ENCODE measurements around the gene PPP1R16B. TPM values are rescaled to one million over a fixed set of nuclear protein-coding genes. Genes with fewer than 3 reads are reported as not detected.

Gene PPP1R16B
- polyA plus RNA-seq, 2 of the 4 experiments (the other 2 are of a cell fraction) = 0.17 to 0.31 TPM

DNA sequence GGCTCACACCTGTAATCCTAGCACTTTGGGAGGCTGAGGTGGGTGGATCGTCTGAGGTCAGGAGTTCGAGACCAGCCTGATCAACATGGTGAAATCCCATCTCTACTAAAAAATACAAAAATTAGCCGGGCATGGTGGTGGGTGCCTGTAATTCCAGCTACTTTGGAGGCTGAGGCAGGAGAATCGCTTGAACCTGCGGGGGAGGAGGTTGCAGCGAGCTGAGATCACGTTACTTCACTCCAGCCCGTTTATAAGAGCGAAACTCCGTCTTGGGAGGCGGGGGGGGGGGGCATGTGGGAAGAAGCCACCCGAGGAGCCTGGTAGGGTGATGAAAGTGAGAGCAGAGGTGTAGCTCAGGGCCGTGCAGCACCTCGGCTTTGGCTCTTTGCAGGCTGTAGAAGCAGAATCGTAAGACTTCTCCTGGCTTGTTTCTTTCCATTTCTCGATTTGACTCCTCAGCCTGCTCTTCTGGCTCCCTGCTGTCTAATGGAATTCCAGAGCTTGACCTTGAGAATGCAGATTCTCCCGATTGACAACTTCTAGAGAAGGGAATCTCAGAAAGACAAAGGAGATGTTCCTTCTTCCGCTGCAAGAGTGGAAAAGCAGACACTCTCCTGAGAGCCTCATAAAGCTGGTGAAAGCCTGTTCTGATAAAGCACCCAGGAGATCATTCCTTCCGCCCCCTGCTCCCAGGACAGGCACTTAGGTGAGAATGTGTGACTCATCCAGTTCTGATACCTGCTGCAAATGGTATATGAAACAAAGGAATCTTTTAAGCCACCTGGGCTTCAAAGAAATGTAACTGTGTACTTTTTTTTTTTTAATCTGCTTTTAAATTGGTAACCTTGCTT lies 26.0 kb upstream of the PPP1R16B start:
- Histone ChIP-seq H3K9me3 (no peaks in the 10 kb centered on the region), H3K4me2 (no peak overlapping the region), H3K4me3 (no peak overlapping the region), H3K27ac (no peak overlapping the region), H3K4me1 (no peaks in the 10 kb centered on the region)
- WGBS (ENCODE audit: missing lambda C conversion rate) = 82% methylated on average over 18 of the region's 19 CpGs
- TF ChIP-seq, protein P1, sequence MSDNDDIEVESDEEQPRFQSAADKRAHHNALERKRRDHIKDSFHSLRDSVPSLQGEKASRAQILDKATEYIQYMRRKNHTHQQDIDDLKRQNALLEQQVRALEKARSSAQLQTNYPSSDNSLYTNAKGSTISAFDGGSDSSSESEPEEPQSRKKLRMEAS (IDR thresholded peaks at IDR 0.05) = no peak
- TF ChIP-seq ZFP36 (IDR thresholded peaks at IDR 0.05; ENCODE audit: borderline replicate concordance, partially characterized antibody) (no peak), FOSB (CRISPR knock-in tag; IDR thresholded peaks at IDR 0.05) (no peak)
- ChIA-PET POLR2A (no interaction called here), CTCF (interaction anchor here (0.7 to 1.8 kb wide), 4 partner anchors 9 to 392 kb away, joined by 3 to 11 read pairs (median 3); no protein-coding TSS in a partner anchor)
- no peak for ATAC-seq
- no peak for FAIRE-seq
- DNase-seq (ENCODE audit: low read depth in 1 of 2, low spot score in 1 of 2) = no peak

DNA sequence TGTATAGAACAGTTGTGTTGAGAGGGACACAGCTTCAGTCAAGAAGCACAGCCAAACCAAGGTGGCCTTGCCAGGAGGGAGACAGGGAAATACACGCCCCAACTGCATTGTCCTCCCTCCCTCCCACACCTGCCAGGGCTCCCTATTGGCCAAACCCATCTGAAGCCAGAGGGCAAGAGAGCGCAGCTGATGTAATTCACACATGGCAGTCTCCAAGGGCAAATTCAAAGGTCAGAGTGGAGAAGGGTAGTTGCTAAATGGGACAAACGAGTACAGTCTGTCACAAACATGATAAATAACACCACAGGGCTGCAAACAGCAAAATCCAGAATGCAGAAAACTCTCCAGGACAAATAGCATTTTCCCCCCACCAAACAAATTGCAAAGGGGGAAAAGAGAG lies 23.2 kb upstream of the PPP1R16B start:
- TF ChIP-seq ZC3H11A (IDR thresholded peaks at IDR 0.05) (no peak), GATA3 (IDR thresholded peaks at IDR 0.05; ENCODE audit: borderline replicate concordance) (no peak), NPAS2 (CRISPR knock-in tag; IDR thresholded peaks at IDR 0.05; ENCODE audit: borderline replicate concordance) (no peak), RFX5 (IDR thresholded peaks at IDR 0.05) (no peak), RARB (CRISPR knock-in tag; IDR thresholded peaks at IDR 0.05) (no peak), JUNB (IDR thresholded peaks at IDR 0.05) (no peak), NR3C1 (IDR thresholded peaks at IDR 0.05) (no peak), RAD21 (conservative IDR thresholded peaks at IDR 0.05 in 1 of 2, IDR thresholded peaks at IDR 0.05 in 1 of 2) (no peak), TP53 (CRISPR knock-in tag; IDR thresholded peaks at IDR 0.05) (no peak), CBX8 (IDR thresholded peaks at IDR 0.05) (no peak)
- TF ChIP-seq, protein P2, sequence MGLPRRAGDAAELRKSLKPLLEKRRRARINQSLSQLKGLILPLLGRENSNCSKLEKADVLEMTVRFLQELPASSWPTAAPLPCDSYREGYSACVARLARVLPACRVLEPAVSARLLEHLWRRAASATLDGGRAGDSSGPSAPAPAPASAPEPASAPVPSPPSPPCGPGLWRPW (IDR thresholded peaks at IDR 0.05) = no peak
- TF ChIP-seq, protein P3, sequence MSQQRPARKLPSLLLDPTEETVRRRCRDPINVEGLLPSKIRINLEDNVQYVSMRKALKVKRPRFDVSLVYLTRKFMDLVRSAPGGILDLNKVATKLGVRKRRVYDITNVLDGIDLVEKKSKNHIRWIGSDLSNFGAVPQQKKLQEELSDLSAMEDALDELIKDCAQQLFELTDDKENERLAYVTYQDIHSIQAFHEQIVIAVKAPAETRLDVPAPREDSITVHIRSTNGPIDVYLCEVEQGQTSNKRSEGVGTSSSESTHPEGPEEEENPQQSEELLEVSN (IDR thresholded peaks at IDR 0.05; ENCODE audit: borderline replicate concordance, low read depth) = no peak
- Histone ChIP-seq H3K4me1 (no peaks in the 10 kb centered on the region), H3K27ac (no peak overlapping the region), H3K4me2 (no peak overlapping the region), H3K4me3 (no peak overlapping the region), H3K9me3 (no peaks in the 10 kb centered on the region)
- FAIRE-seq (no peak), ATAC-seq (no peak), DNase-seq (ENCODE audit: low read depth in 1 of 2, low spot score in 1 of 2) (no peak)
- POLR2A ChIA-PET = no interaction called here
- CTCF ChIA-PET = interaction anchor here (1.1 to 2.3 kb wide), 2 partner anchors 8 to 79 kb away, joined by 3 to 16 read pairs; no protein-coding TSS in a partner anchor
- WGBS (ENCODE audit: missing lambda C conversion rate) = 80% methylated on average over 3 of the region's 3 CpGs

DNA sequence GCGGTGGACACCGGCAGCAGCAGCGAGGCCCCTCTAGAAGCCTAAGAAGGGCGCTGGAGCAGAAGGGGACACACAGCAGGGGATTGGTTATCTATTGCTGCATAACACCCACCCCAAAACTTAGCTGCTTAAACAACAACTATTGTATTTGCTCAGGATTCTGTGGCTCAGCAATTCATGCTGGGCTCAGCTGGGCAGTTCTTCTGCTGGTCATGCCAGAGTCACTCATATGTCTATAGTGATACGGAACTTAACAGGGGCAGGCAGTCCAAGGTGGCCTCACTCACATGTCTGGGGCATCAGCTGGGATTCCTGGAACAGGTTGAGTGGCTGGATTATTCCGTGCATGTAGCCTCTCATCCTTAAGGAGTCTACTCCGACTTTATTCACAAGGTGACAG lies 17.6 kb upstream of the PPP1R16B start:
- no peak overlapping the region for H3K4me2 ChIP-seq
- ChIA-PET POLR2A (no interaction called here), CTCF (interaction anchor here (0.9 to 7.0 kb wide), 8 partner anchors 16 to 362 kb away, joined by 3 to 80 read pairs (median 4); no protein-coding TSS in a partner anchor)
- FAIRE-seq (no peak), ATAC-seq (no peak), DNase-seq (ENCODE audit: low read depth in 1 of 2, low spot score in 1 of 2) (no peak)
- 90% methylated on average over 7 of the region's 7 CpGs for WGBS (ENCODE audit: missing lambda C conversion rate)
- no peak overlapping the region for H3K27ac ChIP-seq
- H3K9me3 ChIP-seq = peaks cover 4% of the 10 kb centered on the region; the same call in 1 of the 3 replicates
- no peak overlapping the region for H3K4me3 ChIP-seq
- TF ChIP-seq, protein P4, sequence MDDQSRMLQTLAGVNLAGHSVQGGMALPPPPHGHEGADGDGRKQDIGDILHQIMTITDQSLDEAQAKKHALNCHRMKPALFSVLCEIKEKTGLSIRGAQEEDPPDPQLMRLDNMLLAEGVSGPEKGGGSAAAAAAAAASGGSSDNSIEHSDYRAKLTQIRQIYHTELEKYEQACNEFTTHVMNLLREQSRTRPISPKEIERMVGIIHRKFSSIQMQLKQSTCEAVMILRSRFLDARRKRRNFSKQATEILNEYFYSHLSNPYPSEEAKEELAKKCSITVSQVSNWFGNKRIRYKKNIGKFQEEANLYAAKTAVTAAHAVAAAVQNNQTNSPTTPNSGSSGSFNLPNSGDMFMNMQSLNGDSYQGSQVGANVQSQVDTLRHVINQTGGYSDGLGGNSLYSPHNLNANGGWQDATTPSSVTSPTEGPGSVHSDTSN (IDR thresholded peaks at IDR 0.05) = no peak
- TF ChIP-seq POLR2A (IDR thresholded peaks at IDR 0.05; ENCODE audit: low read length) (no peak), GATA3 (IDR thresholded peaks at IDR 0.05; ENCODE audit: borderline replicate concordance) (no peak)
- TF ChIP-seq, protein P5, sequence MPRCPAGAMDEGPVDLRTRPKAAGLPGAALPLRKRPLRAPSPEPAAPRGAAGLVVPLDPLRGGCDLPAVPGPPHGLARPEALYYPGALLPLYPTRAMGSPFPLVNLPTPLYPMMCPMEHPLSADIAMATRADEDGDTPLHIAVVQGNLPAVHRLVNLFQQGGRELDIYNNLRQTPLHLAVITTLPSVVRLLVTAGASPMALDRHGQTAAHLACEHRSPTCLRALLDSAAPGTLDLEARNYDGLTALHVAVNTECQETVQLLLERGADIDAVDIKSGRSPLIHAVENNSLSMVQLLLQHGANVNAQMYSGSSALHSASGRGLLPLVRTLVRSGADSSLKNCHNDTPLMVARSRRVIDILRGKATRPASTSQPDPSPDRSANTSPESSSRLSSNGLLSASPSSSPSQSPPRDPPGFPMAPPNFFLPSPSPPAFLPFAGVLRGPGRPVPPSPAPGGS (IDR thresholded peaks at IDR 0.05) = no peak
- TF ChIP-seq, protein P6, sequence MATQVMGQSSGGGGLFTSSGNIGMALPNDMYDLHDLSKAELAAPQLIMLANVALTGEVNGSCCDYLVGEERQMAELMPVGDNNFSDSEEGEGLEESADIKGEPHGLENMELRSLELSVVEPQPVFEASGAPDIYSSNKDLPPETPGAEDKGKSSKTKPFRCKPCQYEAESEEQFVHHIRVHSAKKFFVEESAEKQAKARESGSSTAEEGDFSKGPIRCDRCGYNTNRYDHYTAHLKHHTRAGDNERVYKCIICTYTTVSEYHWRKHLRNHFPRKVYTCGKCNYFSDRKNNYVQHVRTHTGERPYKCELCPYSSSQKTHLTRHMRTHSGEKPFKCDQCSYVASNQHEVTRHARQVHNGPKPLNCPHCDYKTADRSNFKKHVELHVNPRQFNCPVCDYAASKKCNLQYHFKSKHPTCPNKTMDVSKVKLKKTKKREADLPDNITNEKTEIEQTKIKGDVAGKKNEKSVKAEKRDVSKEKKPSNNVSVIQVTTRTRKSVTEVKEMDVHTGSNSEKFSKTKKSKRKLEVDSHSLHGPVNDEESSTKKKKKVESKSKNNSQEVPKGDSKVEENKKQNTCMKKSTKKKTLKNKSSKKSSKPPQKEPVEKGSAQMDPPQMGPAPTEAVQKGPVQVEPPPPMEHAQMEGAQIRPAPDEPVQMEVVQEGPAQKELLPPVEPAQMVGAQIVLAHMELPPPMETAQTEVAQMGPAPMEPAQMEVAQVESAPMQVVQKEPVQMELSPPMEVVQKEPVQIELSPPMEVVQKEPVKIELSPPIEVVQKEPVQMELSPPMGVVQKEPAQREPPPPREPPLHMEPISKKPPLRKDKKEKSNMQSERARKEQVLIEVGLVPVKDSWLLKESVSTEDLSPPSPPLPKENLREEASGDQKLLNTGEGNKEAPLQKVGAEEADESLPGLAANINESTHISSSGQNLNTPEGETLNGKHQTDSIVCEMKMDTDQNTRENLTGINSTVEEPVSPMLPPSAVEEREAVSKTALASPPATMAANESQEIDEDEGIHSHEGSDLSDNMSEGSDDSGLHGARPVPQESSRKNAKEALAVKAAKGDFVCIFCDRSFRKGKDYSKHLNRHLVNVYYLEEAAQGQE (IDR thresholded peaks at IDR 0.05) = no peak
- H3K4me1 ChIP-seq = peaks cover 4% of the 10 kb centered on the region; the same call in 1 of the 3 replicates

All from A549 (cell line).